ENCODE data around the gene CNOT2. TPM values are rescaled to one million over a fixed set of nuclear protein-coding genes. Genes with fewer than 3 reads are reported as not detected.

The CNOT2 gene
- total and polyA plus RNA-seq, 7 donors = 36.7 to 171 (median 98.8) TPM

GRCh38 chr12:70243510-70244371 lies 508 bp downstream of the CNOT2 start:
- Histone ChIP-seq H3K9me3 (no peaks in the 10 kb centered on the region), H3K4me3 (peak overlapping the region; percentile 70 to 95 (median 86)), H3K27me3 (no peaks in the 10 kb centered on the region), H3K27ac (peak overlapping the region; percentile 87 to 99 (median 96)), H3K4me1 (peaks cover 0 to 60% (median 49%) of the 10 kb centered on the region in 4 donors), H3K36me3 (peaks cover 0 to 24% (median 7%) of the 10 kb centered on the region in 4 donors)
- TF ChIP-seq POLR2AphosphoS5 (IDR thresholded peaks at IDR 0.05) = peak in 2 of 4 donors; percentile 11 to 13
- no peak for TF ChIP-seq EP300 (IDR thresholded peaks at IDR 0.05)
- intact Hi-C loops (cut with DNase I) = loop anchor here (2.0 kb wide), 1 partner anchor 327 kb away; no protein-coding TSS in a partner anchor
- DNase-seq = peak; percentile 85
- 0% methylated on average over 70 of the region's 70 CpGs for WGBS, 2 donors

- Histone ChIP-seq H3K4me3 (peak overlapping the region; percentile 70 to 95 (median 86)), H3K27me3 (no peaks in the 10 kb centered on the region), H3K9me3 (no peaks in the 10 kb centered on the region), H3K4me1 (peaks cover 0 to 67% (median 55%) of the 10 kb centered on the region in 4 donors), H3K27ac (peak overlapping the region; percentile 87 to 99 (median 96)), H3K36me3 (peaks cover 0 to 18% (median 6%) of the 10 kb centered on the region in 4 donors)
- DNase-seq = no peak
- TF ChIP-seq EP300 (IDR thresholded peaks at IDR 0.05) = no peak
- TF ChIP-seq, protein P1, sequence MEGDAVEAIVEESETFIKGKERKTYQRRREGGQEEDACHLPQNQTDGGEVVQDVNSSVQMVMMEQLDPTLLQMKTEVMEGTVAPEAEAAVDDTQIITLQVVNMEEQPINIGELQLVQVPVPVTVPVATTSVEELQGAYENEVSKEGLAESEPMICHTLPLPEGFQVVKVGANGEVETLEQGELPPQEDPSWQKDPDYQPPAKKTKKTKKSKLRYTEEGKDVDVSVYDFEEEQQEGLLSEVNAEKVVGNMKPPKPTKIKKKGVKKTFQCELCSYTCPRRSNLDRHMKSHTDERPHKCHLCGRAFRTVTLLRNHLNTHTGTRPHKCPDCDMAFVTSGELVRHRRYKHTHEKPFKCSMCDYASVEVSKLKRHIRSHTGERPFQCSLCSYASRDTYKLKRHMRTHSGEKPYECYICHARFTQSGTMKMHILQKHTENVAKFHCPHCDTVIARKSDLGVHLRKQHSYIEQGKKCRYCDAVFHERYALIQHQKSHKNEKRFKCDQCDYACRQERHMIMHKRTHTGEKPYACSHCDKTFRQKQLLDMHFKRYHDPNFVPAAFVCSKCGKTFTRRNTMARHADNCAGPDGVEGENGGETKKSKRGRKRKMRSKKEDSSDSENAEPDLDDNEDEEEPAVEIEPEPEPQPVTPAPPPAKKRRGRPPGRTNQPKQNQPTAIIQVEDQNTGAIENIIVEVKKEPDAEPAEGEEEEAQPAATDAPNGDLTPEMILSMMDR (IDR thresholded peaks at IDR 0.05) = no peak
- TF ChIP-seq POLR2A (IDR thresholded peaks at IDR 0.05) = no peak
- no peak for TF ChIP-seq POLR2AphosphoS5 (IDR thresholded peaks at IDR 0.05)
- WGBS, 2 donors = 19 to 23% methylated on average over 7 of the region's 7 CpGs
- intact Hi-C loops (cut with DNase I) = no loop called here
Observed at GRCh38 chr12:70244409-70244808, 1.2 kb downstream of the CNOT2 start.

GRCh38 chr12:70245458-70245857 lies 2.2 kb downstream of the CNOT2 start:
- Histone ChIP-seq H3K27ac (peak overlapping the region in 1 of 4 donors; percentile 99), H3K27me3 (no peaks in the 10 kb centered on the region), H3K36me3 (peaks cover 0 to 7% (median under 1%) of the 10 kb centered on the region in 4 donors), H3K9me3 (no peaks in the 10 kb centered on the region), H3K4me3 (no peak overlapping the region), H3K4me1 (peaks cover 0 to 76% (median 64%) of the 10 kb centered on the region in 4 donors)
- intact Hi-C loops (cut with DNase I) = no loop called here
- no peak for DNase-seq
- TF ChIP-seq POLR2A (IDR thresholded peaks at IDR 0.05) (no peak), EP300 (IDR thresholded peaks at IDR 0.05) (no peak), POLR2AphosphoS5 (IDR thresholded peaks at IDR 0.05) (no peak)
- TF ChIP-seq, protein P1 (IDR thresholded peaks at IDR 0.05) = no peak

DNA sequence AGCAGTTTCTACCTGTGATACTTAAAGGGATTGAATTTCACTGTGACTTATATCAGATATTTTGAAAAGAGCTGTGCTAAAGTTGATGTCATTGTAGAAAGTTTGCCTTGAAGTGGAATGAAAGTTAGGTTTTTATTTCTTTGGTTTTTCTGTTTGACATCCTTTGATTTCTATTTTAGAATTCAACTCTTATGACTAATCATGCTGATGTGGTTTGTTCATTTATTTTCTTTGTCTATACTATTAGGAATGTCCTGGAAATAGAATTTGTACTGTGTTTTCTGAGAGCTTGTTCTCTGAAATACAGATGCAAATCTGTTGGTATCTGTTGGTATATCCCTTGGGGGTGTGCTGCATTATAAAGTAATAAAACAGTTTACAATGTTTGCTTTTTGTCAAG lies 3.3 kb downstream of the CNOT2 start:
- intact Hi-C loops (cut with DNase I) = no loop called here
- Histone ChIP-seq H3K4me1 (peaks cover 0 to 84% (median 68%) of the 10 kb centered on the region in 4 donors), H3K4me3 (no peak overlapping the region), H3K36me3 (no peaks in the 10 kb centered on the region), H3K27ac (no peak overlapping the region), H3K27me3 (no peaks in the 10 kb centered on the region), H3K9me3 (no peaks in the 10 kb centered on the region)
- TF ChIP-seq POLR2A (IDR thresholded peaks at IDR 0.05) = no peak
- no peak for TF ChIP-seq POLR2AphosphoS5 (IDR thresholded peaks at IDR 0.05)
- no peak for TF ChIP-seq EP300 (IDR thresholded peaks at IDR 0.05)
- TF ChIP-seq, protein P1 (IDR thresholded peaks at IDR 0.05) = no peak
- no peak for DNase-seq

GRCh38 chr12:70247653-70248199 lies 4.5 kb downstream of the CNOT2 start:
- DNase-seq = no peak
- Histone ChIP-seq H3K27ac (no peak overlapping the region), H3K36me3 (no peaks in the 10 kb centered on the region), H3K27me3 (no peaks in the 10 kb centered on the region), H3K4me1 (peaks cover 0 to 85% (median 68%) of the 10 kb centered on the region in 4 donors), H3K4me3 (no peak overlapping the region), H3K9me3 (no peaks in the 10 kb centered on the region)
- intact Hi-C loops (cut with DNase I) = no loop called here
- 85 to 89% methylated on average over 2 of the region's 2 CpGs for WGBS, 2 donors
- TF ChIP-seq, protein P1 (IDR thresholded peaks at IDR 0.05) = no peak
- no peak for TF ChIP-seq EP300 (IDR thresholded peaks at IDR 0.05)
- TF ChIP-seq POLR2AphosphoS5 (IDR thresholded peaks at IDR 0.05) = no peak
- no peak for TF ChIP-seq POLR2A (IDR thresholded peaks at IDR 0.05)

Data from sigmoid colon (tissue), 7 donors.